WTC11 (cell line): ENCODE data around the gene PTPRN2. TPM values are rescaled to one million over a fixed set of nuclear protein-coding genes. Genes with fewer than 3 reads are reported as not detected.

ENCODE experiments used
- ATAC-seq: fragments of 200-7000 bp; cut with Tn5 transposase; 2 replicates; pipeline ENCODE4 v1.10.0; 2021; ENCODE audit warnings: mild to moderate bottlenecking, moderate library complexity
- CTCF ChIA-PET: fragments of 300-600 bp; sonication (Branson Sonifier 250); formaldehyde crosslinking; loops from one replicate; lab custom pipeline; 2021; ENCODE audit warnings: antibody characterized with exemption; lab: Charles Lee
- POLR2A ChIA-PET: fragments of 350-600 bp; sonication (Branson Sonifier 250); formaldehyde crosslinking; loops from one replicate; lab custom pipeline; 2021; ENCODE audit warnings: antibody characterized with exemption; lab: Charles Lee
- DNase-seq: peaks from one replicate; pipeline ENCODE4 v3.0.0; 2021; ENCODE audit warnings: low spot score
- H3K27ac Mint-ChIP-seq: 2 replicates; pipeline ENCODE4 v1.8.0; 2021; ENCODE audit warnings: mixed read lengths
- H3K27me3 Mint-ChIP-seq: 2 replicates; pipeline ENCODE4 v1.8.0; 2021; ENCODE audit warnings: low read depth, mild to moderate bottlenecking, moderate library complexity, mixed read lengths
- H3K36me3 Mint-ChIP-seq: 2 replicates; pipeline ENCODE4 v1.8.0; 2021; ENCODE audit warnings: mixed read lengths
- H3K4me1 Mint-ChIP-seq: 2 replicates; pipeline ENCODE4 v1.8.0; 2022; ENCODE audit warnings: mixed read lengths
- H3K4me3 Mint-ChIP-seq: 2 replicates; pipeline ENCODE4 v1.8.0; 2021; ENCODE audit warnings: mild to moderate bottlenecking, moderate library complexity, mixed read lengths
- H3K9me3 Mint-ChIP-seq: 2 replicates; pipeline ENCODE4 v1.8.0; 2021; ENCODE audit warnings: mixed read lengths
- ATF3 ChIP-seq: sonication (generic); formaldehyde crosslinking; conservative IDR thresholded peaks from 2 replicates; pipeline ENCODE4 v1.8.1; 2022; ENCODE audit warnings: mild to moderate bottlenecking, missing genetic modification reagents
- E2F1 ChIP-seq: sonication (generic); formaldehyde crosslinking; IDR thresholded peaks from 2 replicates; pipeline ENCODE4 v1.8.0; 2022; ENCODE audit warnings: mild to moderate bottlenecking, missing genetic modification reagents
- IRF1 ChIP-seq: sonication (generic); formaldehyde crosslinking; IDR thresholded peaks from 2 replicates; pipeline ENCODE4 v1.8.0; 2023; ENCODE audit warnings: missing genetic modification reagents
- MLX ChIP-seq: sonication (generic); formaldehyde crosslinking; IDR thresholded peaks from 2 replicates; pipeline ENCODE4 v1.8.1; 2023; ENCODE audit warnings: mild to moderate bottlenecking, missing genetic modification reagents, moderate library complexity
- NR3C1 ChIP-seq: sonication (generic); formaldehyde crosslinking; conservative IDR thresholded peaks from 2 replicates; pipeline ENCODE4 v1.8.1; 2023; ENCODE audit warnings: low read depth, mild to moderate bottlenecking, missing genetic modification reagents
- OVOL2 ChIP-seq: fragments of 250-450 bp; sonication (Bioruptor Pico); IDR thresholded peaks from 2 replicates; pipeline ENCODE4 v1.9.0; 2021; ENCODE audit warnings: mild to moderate bottlenecking, borderline replicate concordance
- RORB ChIP-seq: fragments of 250-450 bp; sonication (Bioruptor Pico); IDR thresholded peaks from 2 replicates; pipeline ENCODE4 v1.9.0; 2021; ENCODE audit warnings: mild to moderate bottlenecking
- SMAD4 ChIP-seq: sonication (generic); formaldehyde crosslinking; IDR thresholded peaks from 2 replicates; pipeline ENCODE4 v1.8.0; 2022; ENCODE audit warnings: mild to moderate bottlenecking, missing genetic modification reagents
- SOX15 ChIP-seq: fragments of 250-450 bp; sonication (Bioruptor Pico); IDR thresholded peaks from 2 replicates; pipeline ENCODE4 v1.9.0; 2021; ENCODE audit warnings: mild to moderate bottlenecking
- TCF7 ChIP-seq: sonication (generic); formaldehyde crosslinking; IDR thresholded peaks from 2 replicates; pipeline ENCODE4 v1.8.0; 2022; ENCODE audit warnings: mild to moderate bottlenecking, low read depth, missing genetic modification reagents, moderate library complexity
- USF2 ChIP-seq: sonication (generic); formaldehyde crosslinking; IDR thresholded peaks from 2 replicates; pipeline ENCODE4 v1.8.1; 2023; ENCODE audit warnings: mild to moderate bottlenecking, missing genetic modification reagents, moderate library complexity
- ZNF317 ChIP-seq: sonication (generic); formaldehyde crosslinking; IDR thresholded peaks from 2 replicates; pipeline ENCODE4 v1.8.1; 2023; ENCODE audit warnings: low read depth, mild to moderate bottlenecking, moderate library complexity, missing genetic modification reagents, borderline replicate concordance
- ZNF423 ChIP-seq: fragments of 250-450 bp; sonication (Bioruptor Pico); IDR thresholded peaks from 2 replicates; pipeline ENCODE4 v2.1.2; 2022; ENCODE audit warnings: mild to moderate bottlenecking, moderate library complexity
- ZNF532 ChIP-seq: fragments of 250-450 bp; sonication (Bioruptor Pico); IDR thresholded peaks from 2 replicates; pipeline ENCODE4 v1.9.0; 2021; ENCODE audit warnings: mild to moderate bottlenecking, borderline replicate concordance
- total RNA-seq: library from RNA; stranded (reverse); gene quantifications from 3 replicates; pipeline ENCODE4 v1.2.3, GENCODE V29; 2021
- TF ChIP-seq, protein P1 (sequence below): sonication (generic); formaldehyde crosslinking; IDR thresholded peaks from 2 replicates; pipeline ENCODE4 v1.8.1; 2023; ENCODE audit warnings: mild to moderate bottlenecking, missing genetic modification reagents, borderline replicate concordance
- TF ChIP-seq, protein P2 (sequence below): sonication (generic); formaldehyde crosslinking; IDR thresholded peaks from 2 replicates; pipeline ENCODE4 v1.8.1; 2022; ENCODE audit warnings: low read depth, missing genetic modification reagents, borderline replicate concordance
- TF ChIP-seq, protein P3 (sequence below): sonication (generic); formaldehyde crosslinking; conservative IDR thresholded peaks from 2 replicates; pipeline ENCODE4 v1.8.1; 2023; ENCODE audit warnings: mild to moderate bottlenecking, low read depth, missing genetic modification reagents, moderate library complexity

PTPRN2 gene
- total RNA-seq, 1 experiment from 2014 or later, result 4.7 TPM

- TF ChIP-seq IRF1 (CRISPR knock-in tag) (no peak), NR3C1 (no peak), E2F1 (no peak), SOX15 (no peak), ZNF317 (CRISPR knock-in tag) (no peak)
- TF ChIP-seq, protein P1, sequence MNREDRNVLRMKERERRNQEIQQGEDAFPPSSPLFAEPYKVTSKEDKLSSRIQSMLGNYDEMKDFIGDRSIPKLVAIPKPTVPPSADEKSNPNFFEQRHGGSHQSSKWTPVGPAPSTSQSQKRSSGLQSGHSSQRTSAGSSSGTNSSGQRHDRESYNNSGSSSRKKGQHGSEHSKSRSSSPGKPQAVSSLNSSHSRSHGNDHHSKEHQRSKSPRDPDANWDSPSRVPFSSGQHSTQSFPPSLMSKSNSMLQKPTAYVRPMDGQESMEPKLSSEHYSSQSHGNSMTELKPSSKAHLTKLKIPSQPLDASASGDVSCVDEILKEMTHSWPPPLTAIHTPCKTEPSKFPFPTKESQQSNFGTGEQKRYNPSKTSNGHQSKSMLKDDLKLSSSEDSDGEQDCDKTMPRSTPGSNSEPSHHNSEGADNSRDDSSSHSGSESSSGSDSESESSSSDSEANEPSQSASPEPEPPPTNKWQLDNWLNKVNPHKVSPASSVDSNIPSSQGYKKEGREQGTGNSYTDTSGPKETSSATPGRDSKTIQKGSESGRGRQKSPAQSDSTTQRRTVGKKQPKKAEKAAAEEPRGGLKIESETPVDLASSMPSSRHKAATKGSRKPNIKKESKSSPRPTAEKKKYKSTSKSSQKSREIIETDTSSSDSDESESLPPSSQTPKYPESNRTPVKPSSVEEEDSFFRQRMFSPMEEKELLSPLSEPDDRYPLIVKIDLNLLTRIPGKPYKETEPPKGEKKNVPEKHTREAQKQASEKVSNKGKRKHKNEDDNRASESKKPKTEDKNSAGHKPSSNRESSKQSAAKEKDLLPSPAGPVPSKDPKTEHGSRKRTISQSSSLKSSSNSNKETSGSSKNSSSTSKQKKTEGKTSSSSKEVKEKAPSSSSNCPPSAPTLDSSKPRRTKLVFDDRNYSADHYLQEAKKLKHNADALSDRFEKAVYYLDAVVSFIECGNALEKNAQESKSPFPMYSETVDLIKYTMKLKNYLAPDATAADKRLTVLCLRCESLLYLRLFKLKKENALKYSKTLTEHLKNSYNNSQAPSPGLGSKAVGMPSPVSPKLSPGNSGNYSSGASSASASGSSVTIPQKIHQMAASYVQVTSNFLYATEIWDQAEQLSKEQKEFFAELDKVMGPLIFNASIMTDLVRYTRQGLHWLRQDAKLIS (CRISPR knock-in tag), result no peak
- TF ChIP-seq, protein P2, sequence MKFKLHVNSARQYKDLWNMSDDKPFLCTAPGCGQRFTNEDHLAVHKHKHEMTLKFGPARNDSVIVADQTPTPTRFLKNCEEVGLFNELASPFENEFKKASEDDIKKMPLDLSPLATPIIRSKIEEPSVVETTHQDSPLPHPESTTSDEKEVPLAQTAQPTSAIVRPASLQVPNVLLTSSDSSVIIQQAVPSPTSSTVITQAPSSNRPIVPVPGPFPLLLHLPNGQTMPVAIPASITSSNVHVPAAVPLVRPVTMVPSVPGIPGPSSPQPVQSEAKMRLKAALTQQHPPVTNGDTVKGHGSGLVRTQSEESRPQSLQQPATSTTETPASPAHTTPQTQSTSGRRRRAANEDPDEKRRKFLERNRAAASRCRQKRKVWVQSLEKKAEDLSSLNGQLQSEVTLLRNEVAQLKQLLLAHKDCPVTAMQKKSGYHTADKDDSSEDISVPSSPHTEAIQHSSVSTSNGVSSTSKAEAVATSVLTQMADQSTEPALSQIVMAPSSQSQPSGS (CRISPR knock-in tag), result no peak
- TF ChIP-seq, protein P3, sequence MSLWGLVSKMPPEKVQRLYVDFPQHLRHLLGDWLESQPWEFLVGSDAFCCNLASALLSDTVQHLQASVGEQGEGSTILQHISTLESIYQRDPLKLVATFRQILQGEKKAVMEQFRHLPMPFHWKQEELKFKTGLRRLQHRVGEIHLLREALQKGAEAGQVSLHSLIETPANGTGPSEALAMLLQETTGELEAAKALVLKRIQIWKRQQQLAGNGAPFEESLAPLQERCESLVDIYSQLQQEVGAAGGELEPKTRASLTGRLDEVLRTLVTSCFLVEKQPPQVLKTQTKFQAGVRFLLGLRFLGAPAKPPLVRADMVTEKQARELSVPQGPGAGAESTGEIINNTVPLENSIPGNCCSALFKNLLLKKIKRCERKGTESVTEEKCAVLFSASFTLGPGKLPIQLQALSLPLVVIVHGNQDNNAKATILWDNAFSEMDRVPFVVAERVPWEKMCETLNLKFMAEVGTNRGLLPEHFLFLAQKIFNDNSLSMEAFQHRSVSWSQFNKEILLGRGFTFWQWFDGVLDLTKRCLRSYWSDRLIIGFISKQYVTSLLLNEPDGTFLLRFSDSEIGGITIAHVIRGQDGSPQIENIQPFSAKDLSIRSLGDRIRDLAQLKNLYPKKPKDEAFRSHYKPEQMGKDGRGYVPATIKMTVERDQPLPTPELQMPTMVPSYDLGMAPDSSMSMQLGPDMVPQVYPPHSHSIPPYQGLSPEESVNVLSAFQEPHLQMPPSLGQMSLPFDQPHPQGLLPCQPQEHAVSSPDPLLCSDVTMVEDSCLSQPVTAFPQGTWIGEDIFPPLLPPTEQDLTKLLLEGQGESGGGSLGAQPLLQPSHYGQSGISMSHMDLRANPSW (CRISPR knock-in tag), result no peak
These were observed 535.8 kb downstream of the PTPRN2 start (continued) for GRCh38 chr7:158051776-158052175.

DNA sequence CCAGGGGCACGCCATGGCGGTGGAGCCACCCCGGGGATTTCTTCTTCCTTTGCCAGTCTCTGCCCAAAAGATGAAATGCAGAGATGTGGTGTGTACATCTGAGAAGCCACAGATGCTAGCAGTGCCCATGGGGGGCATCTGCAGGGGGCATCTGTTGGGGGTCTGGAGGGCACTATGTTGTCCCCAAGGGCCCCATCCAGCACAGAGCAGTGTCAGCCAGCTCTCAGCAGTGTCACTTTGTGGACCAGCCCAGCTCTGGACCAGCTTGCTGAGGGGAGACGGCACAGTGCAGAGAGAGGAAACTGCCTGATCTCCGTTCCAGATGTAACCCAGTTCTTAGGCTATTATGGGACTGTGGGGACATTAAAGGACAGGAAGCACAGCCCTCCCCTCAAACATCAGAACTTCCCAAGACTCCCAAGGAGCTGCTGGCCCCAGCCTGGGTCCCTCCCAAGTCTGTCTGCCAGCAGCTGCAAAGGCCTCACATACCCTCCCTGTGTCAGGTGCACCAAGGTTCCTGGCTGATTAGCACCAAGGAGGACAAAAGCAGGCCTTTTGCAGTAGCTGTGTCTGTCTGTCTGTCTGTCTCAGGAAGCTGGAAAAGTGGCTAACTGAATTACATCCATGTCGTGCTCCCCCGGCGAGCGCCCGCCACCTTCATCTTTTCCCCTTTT, 536.5 kb downstream of the PTPRN2 start:
- POLR2A ChIA-PET, result no interaction called here
- CTCF ChIA-PET, result no interaction called here
- Mint-ChIP-seq H3K9me3 (peaks cover 27% of the 10 kb centered on the region), H3K36me3 (peaks cover 31% of the 10 kb centered on the region), H3K27me3 (peaks cover 3% of the 10 kb centered on the region; the same call in 1 of the 2 replicates), H3K27ac (no peak overlapping the region), H3K4me3 (no peak overlapping the region), H3K4me1 (peaks cover 15% of the 10 kb centered on the region)
- no peak for ATAC-seq
- no peak for DNase-seq
- TF ChIP-seq SMAD4 (CRISPR knock-in tag) (no peak), MLX (CRISPR knock-in tag) (no peak), USF2 (CRISPR knock-in tag) (no peak), ATF3 (no peak), RORB (no peak), ZNF423 (no peak), ZNF532 (CRISPR knock-in tag) (no peak), TCF7 (CRISPR knock-in tag) (no peak), OVOL2 (CRISPR knock-in tag) (no peak)
